Left renal pelvis (tissue), 4 donors: Measurements from ENCODE around the gene ZNF100. TPM values are rescaled to one million over a fixed set of nuclear protein-coding genes. Genes with fewer than 3 reads are reported as not detected.

ENCODE experiments used
- DNase-seq, 4 donors: peaks; one replicate each; pipeline ENCODE4 v3.0.0-alpha.2; 2013; ENCODE audit warnings: low read depth in 4 of 4, low spot score in 3 of 4
- polyA plus RNA-seq, 4 donors: library from polyadenylated mRNA; unstranded; fragments of 120-200 nt; gene quantifications; one replicate each; pipeline ENCODE4 v1.2.1, GENCODE V29; 2013; ENCODE audit not compliant: insufficient read length in 4 of 4

Gene ZNF100
- polyA plus RNA-seq, 4 donors, result 16.9 to 22.3 (median 18.5) TPM

- no peak for DNase-seq
These were observed 62.0 kb downstream of the ZNF100 start for GRCh38 chr19:21705393-21705792.

DNA sequence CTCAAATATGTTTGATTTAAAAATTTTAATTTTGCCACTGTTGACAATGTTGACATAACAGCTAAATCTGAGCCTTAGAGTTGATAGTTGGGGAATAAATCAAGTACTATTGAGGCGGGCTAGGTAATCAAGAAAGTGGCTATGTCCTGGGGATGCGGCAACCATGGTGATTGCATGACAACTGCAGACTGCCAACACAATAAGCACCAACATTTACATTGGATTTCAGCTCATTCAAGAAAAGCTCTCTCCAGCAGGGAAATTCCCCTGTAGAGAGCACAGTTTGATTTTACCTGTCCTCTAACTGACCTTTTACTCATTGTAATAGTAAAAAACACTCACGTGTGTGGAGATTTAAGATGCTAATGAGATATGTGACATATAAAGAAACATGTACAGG lies 63.1 kb downstream of the ZNF100 start:
- DNase-seq, result no peak

- DNase-seq, result no peak
These were observed 68.2 kb downstream of the ZNF100 start for GRCh38 chr19:21699197-21699596.

GRCh38 chr19:21698215-21698614 lies 69.2 kb downstream of the ZNF100 start:
- DNase-seq, result peak in 1 of 4 donors; percentile 6

DNA sequence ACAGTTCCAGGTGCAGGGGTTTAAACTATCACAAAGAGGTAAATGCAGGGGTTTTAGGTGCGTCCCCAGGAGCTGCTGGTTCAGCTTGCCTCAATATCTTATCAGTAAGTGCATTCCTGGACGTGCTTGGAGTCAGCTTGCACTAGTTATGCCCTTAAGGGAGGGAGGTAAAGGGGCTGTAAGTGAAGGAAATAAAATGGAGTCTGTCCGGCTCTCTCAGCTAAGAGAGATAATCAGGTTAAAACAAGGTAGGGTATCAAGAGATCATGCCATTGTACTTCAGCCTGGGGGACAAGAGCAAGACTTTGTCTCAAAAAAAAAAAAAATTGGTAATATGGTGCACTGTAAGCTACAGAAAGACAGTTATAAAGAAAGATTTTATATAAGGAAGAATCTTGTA lies 69.7 kb downstream of the ZNF100 start:
- DNase-seq, result no peak

GRCh38 chr19:21694171-21694906 lies 73.0 kb downstream of the ZNF100 start:
- no peak for DNase-seq

DNA sequence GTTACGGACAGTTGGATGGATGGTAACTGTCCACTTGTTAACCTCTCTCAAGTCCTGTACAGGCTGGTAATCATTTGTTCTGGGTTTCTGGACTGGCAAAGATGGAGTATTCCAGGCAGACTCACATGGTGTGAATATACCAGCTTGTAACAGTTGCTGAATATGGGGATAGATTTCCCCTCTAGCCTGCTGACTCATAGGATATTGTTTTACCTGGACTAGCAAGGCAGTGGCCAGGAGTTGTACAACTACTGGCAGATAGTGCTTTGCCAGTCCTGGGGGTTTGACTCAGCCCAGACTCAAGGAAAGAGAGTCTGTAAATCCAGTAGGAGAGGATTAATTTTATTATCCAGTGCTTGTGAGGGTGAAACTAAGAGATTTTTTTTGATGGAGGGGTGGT lies 74.0 kb downstream of the ZNF100 start:
- DNase-seq, result no peak

DNA sequence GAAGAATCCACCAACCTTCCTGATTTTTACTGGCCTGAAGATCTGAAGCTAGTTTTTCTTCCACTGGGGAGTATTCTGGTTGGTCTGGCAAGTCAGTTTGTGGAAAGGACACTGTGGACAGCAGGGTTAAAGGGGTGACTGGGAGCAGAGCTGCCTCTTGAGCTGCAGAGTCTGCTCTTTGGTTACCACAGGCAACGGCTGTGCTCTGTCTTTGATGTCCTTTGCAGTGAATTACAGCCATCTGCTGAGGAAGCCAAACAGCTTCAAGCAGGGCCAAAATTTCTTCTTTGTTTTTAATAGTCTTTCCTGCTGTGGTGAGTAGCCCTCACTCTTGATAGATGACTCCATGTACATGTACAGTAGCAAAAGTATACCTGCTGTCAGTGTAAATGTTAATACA lies 75.7 kb downstream of the ZNF100 start:
- DNase-seq, result no peak

- no peak for DNase-seq
These were observed 78.9 kb downstream of the ZNF100 start for GRCh38 chr19:21688464-21688863.

DNA sequence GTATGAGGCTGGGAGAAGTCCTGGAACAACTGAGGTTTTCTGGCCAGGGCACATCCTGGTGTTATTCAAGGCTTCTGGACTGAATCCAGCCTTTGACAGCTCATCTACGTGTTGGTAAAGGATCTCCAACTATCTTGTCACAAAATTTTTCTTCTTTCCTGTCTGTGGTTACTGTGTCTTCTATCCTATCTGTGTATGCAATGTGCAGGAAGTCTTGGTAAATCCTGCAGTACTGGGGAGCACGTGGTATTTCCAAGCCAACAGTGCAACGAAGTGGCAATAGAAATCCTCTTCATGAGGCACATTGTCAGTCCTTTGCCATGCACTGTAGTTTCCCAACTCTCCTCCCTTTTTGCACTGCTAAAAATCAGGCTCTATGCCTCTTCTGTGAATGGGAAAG lies 86.7 kb downstream of the ZNF100 start:
- no peak for DNase-seq

- DNase-seq, result no peak
These were observed 87.4 kb downstream of the ZNF100 start for GRCh38 chr19:21680026-21680425.

DNA sequence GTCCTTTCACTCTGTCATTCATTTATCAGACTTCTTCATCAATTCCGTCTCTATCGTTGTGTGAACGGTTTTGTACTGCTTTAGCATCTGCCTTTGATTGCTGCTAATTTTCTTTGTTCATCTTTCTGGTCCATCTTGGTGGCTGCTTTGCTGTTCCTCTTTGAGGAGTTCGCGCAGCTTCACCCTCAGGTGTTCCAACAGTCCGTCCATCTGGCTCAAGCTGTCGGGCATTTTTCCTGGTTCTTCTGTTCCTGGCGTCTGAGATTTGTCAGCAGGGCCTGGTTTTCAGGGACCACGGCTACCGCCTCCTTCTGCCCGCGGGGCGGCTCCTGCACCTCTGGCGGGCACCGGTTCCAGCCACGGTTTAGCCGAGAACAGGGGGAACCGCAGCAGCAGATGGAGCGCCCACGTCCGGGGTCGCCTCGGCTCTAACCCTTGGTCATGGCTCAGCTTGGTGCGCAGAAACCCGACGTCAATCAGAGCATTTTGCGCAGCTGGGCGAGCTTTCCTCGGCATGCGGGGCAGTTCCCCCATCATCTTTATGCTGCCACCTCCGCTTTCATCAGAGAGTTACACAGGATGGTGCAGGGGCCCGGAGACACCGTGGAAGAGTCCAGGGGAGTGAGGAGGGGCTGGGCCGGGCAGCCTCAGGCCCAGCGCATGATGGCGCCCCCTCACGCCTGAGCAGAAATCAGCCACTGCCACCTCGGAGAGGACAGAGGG lies 89.5 kb downstream of the ZNF100 start:
- DNase-seq, result no peak

DNA sequence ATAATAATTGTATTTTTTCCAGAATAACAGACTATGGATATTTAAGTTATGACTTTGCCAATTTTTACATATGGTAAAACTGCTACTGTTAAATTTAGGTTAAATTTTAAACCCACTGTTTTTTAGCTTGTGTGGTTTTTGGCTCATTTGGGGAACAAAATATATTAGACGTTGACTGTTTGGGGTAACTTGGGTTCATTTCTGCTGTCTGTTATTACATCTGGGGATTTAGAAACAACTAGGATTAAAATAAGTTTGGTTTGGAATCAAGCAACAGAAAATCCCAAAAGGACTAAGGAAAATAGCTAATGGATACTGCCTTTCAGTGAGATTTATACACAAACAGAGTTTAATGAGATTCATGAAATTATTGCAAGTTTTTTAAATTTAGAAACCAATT lies 92.9 kb downstream of the ZNF100 start:
- no peak for DNase-seq

DNA sequence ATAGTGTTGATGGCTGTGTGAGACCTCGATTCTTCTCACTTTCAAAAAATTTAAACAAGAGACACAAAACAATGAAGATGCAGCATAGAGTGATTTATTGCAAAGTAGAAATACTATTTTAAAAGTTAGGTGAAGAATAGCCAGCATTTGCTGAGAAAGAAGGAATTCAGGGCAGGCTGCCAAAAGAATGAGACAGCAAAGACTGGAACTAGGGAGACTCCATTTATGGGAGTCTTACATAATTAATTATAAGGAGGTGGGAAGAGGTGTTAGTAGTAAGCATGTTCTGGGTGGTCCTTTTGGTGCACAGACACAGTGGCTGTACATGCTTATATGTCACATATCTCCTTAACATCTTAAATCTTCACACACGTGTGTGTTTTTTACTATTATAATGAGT lies 93.9 kb downstream of the ZNF100 start:
- peak in 1 of 4 donors; percentile 39 for DNase-seq

Other genes with a start within 250 kb of the ZNF100 start
- gene ZNF43, start 68.6 kb upstream of the ZNF100 start, polyA plus RNA-seq, result 10 to 100 TPM; 28.7 to 50.3 (median 45.8) TPM
- 10 to 100 TPM in 1 of 4 donors, 1 to 10 TPM in 3; 2.7 to 14.7 (median 3.1) TPM for gene ZNF208, start 243.4 kb upstream of the ZNF100 start, polyA plus RNA-seq